ENCODE results near the gene RSPH4A. TPM values are rescaled to one million over a fixed set of nuclear protein-coding genes. Genes with fewer than 3 reads are reported as not detected.

The RSPH4A gene
- total and polyA plus RNA-seq, 2 experiments from 2014 or later: 0.15 TPM; not detected in 1

DNA sequence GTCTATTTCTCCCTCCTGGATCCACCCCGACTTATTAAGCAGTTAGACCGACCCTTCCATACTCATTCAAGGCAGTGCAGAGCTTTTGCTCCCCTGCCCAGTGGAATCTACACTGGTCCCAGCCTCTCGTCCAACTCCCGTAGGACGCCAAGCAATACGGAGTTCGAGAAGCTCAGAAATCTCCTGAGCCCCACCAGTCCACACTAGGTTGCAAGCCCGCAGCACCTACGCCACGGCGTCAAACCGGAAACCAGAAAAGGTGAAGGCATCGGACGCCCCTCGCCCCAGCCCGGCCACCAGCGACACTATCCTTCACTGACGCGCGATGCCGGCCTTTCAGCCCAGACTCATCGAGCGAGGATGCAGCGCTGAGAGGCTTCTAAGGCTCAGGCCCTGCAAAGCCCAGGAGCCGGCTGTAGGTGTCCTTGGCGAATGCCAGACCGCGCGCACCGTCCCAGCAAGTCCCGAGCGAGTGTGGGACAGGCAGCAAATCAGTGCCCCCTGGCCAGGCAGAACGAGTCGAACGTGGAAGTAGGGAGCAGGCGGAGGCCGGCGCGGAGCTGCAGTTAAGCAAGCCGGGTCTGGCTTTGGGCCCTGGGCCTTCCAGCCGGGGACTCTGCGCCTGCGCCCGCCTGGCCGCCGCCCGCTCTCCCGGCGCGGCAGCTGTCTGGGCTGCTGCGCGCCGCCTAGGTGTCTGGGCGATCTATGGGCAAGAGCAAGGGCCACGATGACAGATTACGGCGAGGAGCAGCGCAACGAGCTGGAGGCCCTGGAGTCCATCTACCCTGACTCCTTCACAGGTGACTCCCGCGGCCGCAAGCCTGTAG lies 45.2 kb upstream of the RSPH4A start, which contains the start of gene RWDD1:
Gene RWDD1 (plus strand): TSS at position 649 of the 827 bp plus-strand sequence. CDS start 79 bp downstream, at position 728.
- Histone ChIP-seq H3K4me3 (peak within 1 kb of the TSS; percentile 88), H3F3A (ENCODE audit: insufficient read depth) (peaks cover 31% of the 10 kb centered on the region), H3K9ac (peak within 1 kb of the TSS; percentile 93), H2AFZ (peak within 1 kb of the TSS; percentile 93), H3K27me3 (replicated peaks; ENCODE audit: insufficient read depth) (no peaks in the 10 kb centered on the region), H3K27ac (peak within 1 kb of the TSS; percentile 79), H3K36me3 (ENCODE audit: low read depth) (no peaks in the 10 kb centered on the region; the same call in 1 of the 2 replicates), H3K9me2 (ENCODE audit: insufficient read depth) (no peaks in the 10 kb centered on the region), H4K20me1 (ENCODE audit: insufficient read depth) (no peaks in the 10 kb centered on the region), H3K9me3 (ENCODE audit: low read depth) (no peaks in the 10 kb centered on the region), H3K4me2 (ENCODE audit: unreplicated experiment) (peak within 1 kb of the TSS; percentile 91), H3K79me2 (ENCODE audit: insufficient read depth) (peaks cover 64% of the 10 kb centered on the region), H3K4me1 (ENCODE audit: insufficient read depth) (peaks cover 39% of the 10 kb centered on the region)
- TF ChIP-seq EZH2phosphoT487 (IDR thresholded peaks at IDR 0.05; ENCODE audit: insufficient read depth, low read depth) (no peak), EZH2 (IDR thresholded peaks at IDR 0.05; ENCODE audit: insufficient read depth, poor library complexity, severe bottlenecking) (no peak)
- in situ Hi-C loops (cut with MboI): no loop called here
- DNase-seq: peak; percentile 100
- 1% methylated on average over 59 to 62 of the region's 62 CpGs for WGBS, 2 experiments (ENCODE audit: low coverage in 1 of 2, low lambda C conversion rate in 2 of 2, missing lambda C conversion rate in 2 of 2)

- in situ Hi-C loops (cut with MboI): no loop called here
- 0% methylated on average over 11 to 12 of the region's 12 CpGs for WGBS, 2 experiments (ENCODE audit: low coverage in 1 of 2, low lambda C conversion rate in 2 of 2, missing lambda C conversion rate in 2 of 2)
- peaks cover 70% of the 10 kb centered on the region for H3K79me2 ChIP-seq (ENCODE audit: insufficient read depth)
Observed at GRCh38 chr6:116571683-116572000, 44.6 kb upstream of the RSPH4A start.

DNA sequence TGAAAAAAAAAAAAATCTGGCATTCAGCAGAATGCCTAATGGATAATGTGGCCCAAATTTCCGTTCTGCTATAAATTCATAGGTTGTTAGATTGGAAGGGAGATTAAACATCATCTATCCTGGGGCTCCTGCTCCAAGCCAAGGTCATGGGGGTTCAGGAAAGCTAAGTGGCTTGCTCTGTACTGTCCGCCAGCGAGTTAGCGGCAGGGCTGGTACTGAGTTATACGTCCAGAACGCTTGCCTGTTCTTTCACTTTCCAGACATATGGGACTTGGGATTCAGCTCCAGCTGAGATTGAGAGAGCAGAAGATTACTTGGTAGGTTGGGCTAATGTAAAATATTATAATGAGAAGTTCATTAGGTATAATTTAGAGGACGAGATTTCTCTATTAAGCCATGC lies 44.1 kb upstream of the RSPH4A start:
- Histone ChIP-seq H3F3A (ENCODE audit: insufficient read depth) (peaks cover 31% of the 10 kb centered on the region), H3K9ac (peak overlapping the region; percentile 93), H3K27me3 (replicated peaks; ENCODE audit: insufficient read depth) (no peaks in the 10 kb centered on the region), H3K4me2 (ENCODE audit: unreplicated experiment) (peak overlapping the region; percentile 90), H4K20me1 (ENCODE audit: insufficient read depth) (no peaks in the 10 kb centered on the region), H3K36me3 (ENCODE audit: low read depth) (no peaks in the 10 kb centered on the region; the same call in 1 of the 2 replicates), H3K9me2 (ENCODE audit: insufficient read depth) (no peaks in the 10 kb centered on the region), H2AFZ (peak overlapping the region; percentile 87), H3K4me1 (ENCODE audit: insufficient read depth) (peaks cover 39% of the 10 kb centered on the region), H3K79me2 (ENCODE audit: insufficient read depth) (peaks cover 75% of the 10 kb centered on the region), H3K4me3 (peak overlapping the region; percentile 88), H3K9me3 (ENCODE audit: low read depth) (no peaks in the 10 kb centered on the region), H3K27ac (peak overlapping the region; percentile 79)
- TF ChIP-seq EZH2phosphoT487 (IDR thresholded peaks at IDR 0.05; ENCODE audit: insufficient read depth, low read depth) (no peak), EZH2 (IDR thresholded peaks at IDR 0.05; ENCODE audit: insufficient read depth, poor library complexity, severe bottlenecking) (no peak)
- 2 to 3% methylated on average over 7 of the region's 7 CpGs for WGBS, 2 experiments (ENCODE audit: low coverage in 1 of 2, low lambda C conversion rate in 2 of 2, missing lambda C conversion rate in 2 of 2)
- DNase-seq: peak; percentile 75
- in situ Hi-C loops (cut with MboI): no loop called here

More at GRCh38 chr6:116571683-116572000, 44.6 kb upstream of the RSPH4A start:
- H3K4me3 ChIP-seq: peak overlapping the region; percentile 88
- H3K9me3 ChIP-seq (ENCODE audit: low read depth): no peaks in the 10 kb centered on the region
- H3K4me2 ChIP-seq (ENCODE audit: unreplicated experiment): peak overlapping the region; percentile 90
- DNase-seq: no peak
- H2AFZ ChIP-seq: peak overlapping the region; percentile 87
- no peaks in the 10 kb centered on the region for H3K27me3 ChIP-seq (replicated peaks; ENCODE audit: insufficient read depth)
- peaks cover 31% of the 10 kb centered on the region for H3F3A ChIP-seq (ENCODE audit: insufficient read depth)
- no peaks in the 10 kb centered on the region; the same call in 1 of the 2 replicates for H3K36me3 ChIP-seq (ENCODE audit: low read depth)
- H3K27ac ChIP-seq: peak overlapping the region; percentile 79
- H3K9ac ChIP-seq: peak overlapping the region; percentile 93
- no peaks in the 10 kb centered on the region for H3K9me2 ChIP-seq (ENCODE audit: insufficient read depth)
- H4K20me1 ChIP-seq (ENCODE audit: insufficient read depth): no peaks in the 10 kb centered on the region
- TF ChIP-seq EZH2 (IDR thresholded peaks at IDR 0.05; ENCODE audit: insufficient read depth, poor library complexity, severe bottlenecking) (no peak), EZH2phosphoT487 (IDR thresholded peaks at IDR 0.05; ENCODE audit: insufficient read depth, low read depth) (no peak)
- peaks cover 39% of the 10 kb centered on the region for H3K4me1 ChIP-seq (ENCODE audit: insufficient read depth)

GRCh38 chr6:116575227-116575626 lies 41.1 kb upstream of the RSPH4A start:
- no peaks in the 10 kb centered on the region for H3K9me3 ChIP-seq (ENCODE audit: low read depth)
- no peak overlapping the region for H3K4me3 ChIP-seq
- no peak overlapping the region for H3K4me2 ChIP-seq (ENCODE audit: unreplicated experiment)
- no peak for TF ChIP-seq EZH2phosphoT487 (IDR thresholded peaks at IDR 0.05; ENCODE audit: insufficient read depth, low read depth)
- no peak for TF ChIP-seq EZH2 (IDR thresholded peaks at IDR 0.05; ENCODE audit: insufficient read depth, poor library complexity, severe bottlenecking)
- H4K20me1 ChIP-seq (ENCODE audit: insufficient read depth): no peaks in the 10 kb centered on the region
- peaks cover 10% of the 10 kb centered on the region; the same call in 1 of the 2 replicates for H3K36me3 ChIP-seq (ENCODE audit: low read depth)
- DNase-seq: no peak
- in situ Hi-C loops (cut with MboI): no loop called here
- H3K79me2 ChIP-seq (ENCODE audit: insufficient read depth): peaks cover 95% of the 10 kb centered on the region
- WGBS, 2 experiments (ENCODE audit: low coverage in 1 of 2, low lambda C conversion rate in 2 of 2, missing lambda C conversion rate in 2 of 2): 90 to 95% methylated on average over 2 of the region's 2 CpGs
- H3K9me2 ChIP-seq (ENCODE audit: insufficient read depth): no peaks in the 10 kb centered on the region
- no peaks in the 10 kb centered on the region for H3K27me3 ChIP-seq (replicated peaks; ENCODE audit: insufficient read depth)
- H3K9ac ChIP-seq: no peak overlapping the region
- no peak overlapping the region for H2AFZ ChIP-seq
- peaks cover 27% of the 10 kb centered on the region for H3F3A ChIP-seq (ENCODE audit: insufficient read depth)
- H3K27ac ChIP-seq: no peak overlapping the region
- peaks cover 30% of the 10 kb centered on the region for H3K4me1 ChIP-seq (ENCODE audit: insufficient read depth)
